ENCODE results near the gene ANO1. TPM values are rescaled to one million over a fixed set of nuclear protein-coding genes. Genes with fewer than 3 reads are reported as not detected.

ANO1 gene
- total RNA-seq, 4 donors from 2014 or later = 2.3 to 9.2 (median 4.2) TPM

GRCh38 chr11:70040452-70040851, 37.7 kb upstream of the ANO1 start:
- Histone ChIP-seq H3K36me3 (no peaks in the 10 kb centered on the region), H3K4me1 (no peaks in the 10 kb centered on the region), H3K27ac (no peak overlapping the region), H3K9me3 (peaks cover 0 to 10% (median 8%) of the 10 kb centered on the region in 3 donors), H3K4me3 (no peak overlapping the region), H3K27me3 (peaks cover 0 to 4% (median 3%) of the 10 kb centered on the region in 3 donors)
- no peak for DNase-seq
- no peak for ATAC-seq
- in situ Hi-C loops (cut with MboI; ENCODE audit: low sequenced_read_pairs in 4 of 4) (no loop called here), intact Hi-C loops (cut with DNase I; ENCODE audit: low total_unique reads) (no loop called here)
- TF ChIP-seq, protein P1, sequence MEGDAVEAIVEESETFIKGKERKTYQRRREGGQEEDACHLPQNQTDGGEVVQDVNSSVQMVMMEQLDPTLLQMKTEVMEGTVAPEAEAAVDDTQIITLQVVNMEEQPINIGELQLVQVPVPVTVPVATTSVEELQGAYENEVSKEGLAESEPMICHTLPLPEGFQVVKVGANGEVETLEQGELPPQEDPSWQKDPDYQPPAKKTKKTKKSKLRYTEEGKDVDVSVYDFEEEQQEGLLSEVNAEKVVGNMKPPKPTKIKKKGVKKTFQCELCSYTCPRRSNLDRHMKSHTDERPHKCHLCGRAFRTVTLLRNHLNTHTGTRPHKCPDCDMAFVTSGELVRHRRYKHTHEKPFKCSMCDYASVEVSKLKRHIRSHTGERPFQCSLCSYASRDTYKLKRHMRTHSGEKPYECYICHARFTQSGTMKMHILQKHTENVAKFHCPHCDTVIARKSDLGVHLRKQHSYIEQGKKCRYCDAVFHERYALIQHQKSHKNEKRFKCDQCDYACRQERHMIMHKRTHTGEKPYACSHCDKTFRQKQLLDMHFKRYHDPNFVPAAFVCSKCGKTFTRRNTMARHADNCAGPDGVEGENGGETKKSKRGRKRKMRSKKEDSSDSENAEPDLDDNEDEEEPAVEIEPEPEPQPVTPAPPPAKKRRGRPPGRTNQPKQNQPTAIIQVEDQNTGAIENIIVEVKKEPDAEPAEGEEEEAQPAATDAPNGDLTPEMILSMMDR (IDR thresholded peaks at IDR 0.05 in 4 of 5, conservative IDR thresholded peaks at IDR 0.05 in 1 of 5) = no peak
- no peak for TF ChIP-seq POLR2A (IDR thresholded peaks at IDR 0.05)

DNA sequence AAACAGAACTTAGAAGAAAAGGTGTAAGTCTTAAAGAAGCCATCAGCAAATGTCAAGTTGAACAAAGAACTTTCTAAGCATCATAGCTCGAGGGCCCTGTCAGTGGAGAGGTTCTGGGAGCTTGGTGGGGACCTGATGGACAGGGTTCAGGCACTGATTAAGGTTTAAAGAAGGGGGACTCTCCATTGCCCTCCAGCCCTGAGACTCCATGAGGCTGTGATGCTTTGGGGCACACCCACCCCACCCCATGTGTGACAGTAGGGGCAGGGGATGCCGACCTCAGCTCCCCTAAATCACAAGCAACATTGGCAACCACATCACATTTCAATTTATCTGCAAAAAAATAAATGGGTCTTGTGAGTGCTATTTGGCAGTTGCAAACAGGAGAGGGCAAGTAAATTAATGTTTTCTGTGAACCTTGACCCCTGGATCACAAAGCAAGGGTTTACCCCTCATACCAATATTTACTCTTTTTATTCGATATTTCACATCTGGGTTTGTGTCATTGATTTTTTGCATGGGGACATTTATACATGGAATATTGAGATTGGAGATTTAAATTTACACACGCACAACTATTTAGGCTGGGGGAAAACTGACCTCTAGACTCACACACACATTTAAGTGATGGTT, 37.1 kb upstream of the ANO1 start:
- TF ChIP-seq, protein P1 (IDR thresholded peaks at IDR 0.05 in 4 of 5, conservative IDR thresholded peaks at IDR 0.05 in 1 of 5) = no peak
- no peak for TF ChIP-seq POLR2A (IDR thresholded peaks at IDR 0.05)
- intact Hi-C loops (cut with DNase I; ENCODE audit: low total_unique reads) = no loop called here
- H3K4me3 ChIP-seq = no peak overlapping the region
- no peak overlapping the region for H3K27ac ChIP-seq
- H3K4me1 ChIP-seq = no peaks in the 10 kb centered on the region
- no peaks in the 10 kb centered on the region for H3K36me3 ChIP-seq
- peaks cover 0 to 4% (median 3%) of the 10 kb centered on the region in 3 donors for H3K27me3 ChIP-seq
- no peak for ATAC-seq
- H3K9me3 ChIP-seq = peaks cover 0 to 10% (median 8%) of the 10 kb centered on the region in 3 donors
- in situ Hi-C loops (cut with MboI; ENCODE audit: low sequenced_read_pairs in 4 of 4) = no loop called here
- DNase-seq = no peak

- intact Hi-C loops (cut with DNase I; ENCODE audit: low total_unique reads) = no loop called here
- TF ChIP-seq, protein P1 (IDR thresholded peaks at IDR 0.05 in 4 of 5, conservative IDR thresholded peaks at IDR 0.05 in 1 of 5) = no peak
- TF ChIP-seq POLR2A (IDR thresholded peaks at IDR 0.05) = no peak
These were observed 34.6 kb upstream of the ANO1 start for GRCh38 chr11:70043482-70043881.

GRCh38 chr11:70046089-70046488, 32.0 kb upstream of the ANO1 start:
- no peak overlapping the region for H3K4me3 ChIP-seq
- H3K36me3 ChIP-seq = no peaks in the 10 kb centered on the region
- DNase-seq (no peak), ATAC-seq (no peak)
- H3K27ac ChIP-seq = no peak overlapping the region
- TF ChIP-seq POLR2A (IDR thresholded peaks at IDR 0.05) = no peak
- TF ChIP-seq, protein P1 (IDR thresholded peaks at IDR 0.05 in 4 of 5, conservative IDR thresholded peaks at IDR 0.05 in 1 of 5) = no peak
- in situ Hi-C loops (cut with MboI; ENCODE audit: low sequenced_read_pairs in 4 of 4) (no loop called here), intact Hi-C loops (cut with DNase I; ENCODE audit: low total_unique reads) (no loop called here)
- peaks cover 0 to 2% (median 0%) of the 10 kb centered on the region in 3 donors for H3K27me3 ChIP-seq
- H3K9me3 ChIP-seq = peaks cover 0 to 10% (median 8%) of the 10 kb centered on the region in 3 donors
- no peaks in the 10 kb centered on the region for H3K4me1 ChIP-seq

More at GRCh38 chr11:70043482-70043881, 34.6 kb upstream of the ANO1 start:
- H3K27me3 ChIP-seq = peaks cover 0 to 4% (median 2%) of the 10 kb centered on the region in 3 donors
- H3K4me3 ChIP-seq = no peak overlapping the region
- no peaks in the 10 kb centered on the region for H3K4me1 ChIP-seq
- no peak overlapping the region for H3K27ac ChIP-seq
- ATAC-seq = no peak
- DNase-seq = no peak
- in situ Hi-C loops (cut with MboI; ENCODE audit: low sequenced_read_pairs in 4 of 4) = no loop called here
- H3K9me3 ChIP-seq = peaks cover 0 to 10% (median 8%) of the 10 kb centered on the region in 3 donors
- H3K36me3 ChIP-seq = no peaks in the 10 kb centered on the region
